LNCAP (cell line): ENCODE data around the gene MYL7.

Experiments
- TF ChIP-seq, protein P1 (sequence below): fragments of 450-650 bp; IDR thresholded peaks from 2 replicates; pipeline ENCODE4 v1.5.1; 2017; ENCODE audit warnings: mild to moderate bottlenecking

The MYL7 gene

DNA sequence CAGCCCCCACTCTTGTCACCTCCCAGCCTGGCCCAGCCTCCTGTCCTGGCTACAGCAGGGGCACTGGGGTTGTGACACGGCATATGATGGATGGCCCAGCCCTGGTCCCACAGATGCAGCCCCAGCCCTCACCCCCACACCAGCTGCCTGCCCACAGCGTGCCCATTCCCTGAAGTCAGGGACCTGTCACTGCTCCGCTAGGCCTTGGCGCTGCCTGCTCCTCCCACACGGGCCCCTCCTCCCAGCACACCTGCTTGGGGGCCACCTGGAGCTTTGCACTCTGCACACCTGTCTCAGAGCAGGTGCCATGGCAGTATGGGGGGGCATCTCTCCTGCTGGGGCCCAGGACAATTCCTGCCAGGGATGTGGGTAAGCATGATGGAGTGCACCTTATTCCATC is 44.6 kb upstream of the MYL7 start:
- TF ChIP-seq, protein P1, sequence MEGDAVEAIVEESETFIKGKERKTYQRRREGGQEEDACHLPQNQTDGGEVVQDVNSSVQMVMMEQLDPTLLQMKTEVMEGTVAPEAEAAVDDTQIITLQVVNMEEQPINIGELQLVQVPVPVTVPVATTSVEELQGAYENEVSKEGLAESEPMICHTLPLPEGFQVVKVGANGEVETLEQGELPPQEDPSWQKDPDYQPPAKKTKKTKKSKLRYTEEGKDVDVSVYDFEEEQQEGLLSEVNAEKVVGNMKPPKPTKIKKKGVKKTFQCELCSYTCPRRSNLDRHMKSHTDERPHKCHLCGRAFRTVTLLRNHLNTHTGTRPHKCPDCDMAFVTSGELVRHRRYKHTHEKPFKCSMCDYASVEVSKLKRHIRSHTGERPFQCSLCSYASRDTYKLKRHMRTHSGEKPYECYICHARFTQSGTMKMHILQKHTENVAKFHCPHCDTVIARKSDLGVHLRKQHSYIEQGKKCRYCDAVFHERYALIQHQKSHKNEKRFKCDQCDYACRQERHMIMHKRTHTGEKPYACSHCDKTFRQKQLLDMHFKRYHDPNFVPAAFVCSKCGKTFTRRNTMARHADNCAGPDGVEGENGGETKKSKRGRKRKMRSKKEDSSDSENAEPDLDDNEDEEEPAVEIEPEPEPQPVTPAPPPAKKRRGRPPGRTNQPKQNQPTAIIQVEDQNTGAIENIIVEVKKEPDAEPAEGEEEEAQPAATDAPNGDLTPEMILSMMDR, result no peak

DNA sequence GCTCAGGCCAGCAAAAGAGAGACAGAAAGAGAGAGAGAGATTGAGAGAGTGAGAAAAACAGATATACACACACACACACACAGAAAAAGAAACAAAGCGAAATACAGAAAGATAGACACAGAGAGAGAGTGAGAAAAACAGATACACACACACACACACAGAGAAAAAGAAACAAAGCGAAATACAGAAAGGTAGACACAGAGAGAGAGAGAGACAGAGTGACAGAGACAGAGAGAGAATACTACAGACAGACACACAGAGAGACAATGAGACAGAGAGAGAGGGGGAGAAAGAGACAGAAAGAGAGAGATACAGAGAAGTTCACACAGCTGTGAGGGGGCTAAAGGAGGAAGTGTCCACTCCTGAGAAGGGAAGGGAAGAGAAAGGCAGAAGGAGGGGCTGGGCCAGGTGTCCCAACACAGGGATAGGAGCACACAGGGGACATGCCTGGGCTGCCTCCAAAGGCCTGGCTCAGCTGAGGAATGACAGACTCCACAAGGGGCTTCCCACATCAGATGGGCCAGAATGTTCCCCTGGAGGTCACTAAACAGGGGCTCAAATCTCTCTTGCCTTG is 43.8 kb upstream of the MYL7 start:
- TF ChIP-seq, protein P1, result no peak

DNA sequence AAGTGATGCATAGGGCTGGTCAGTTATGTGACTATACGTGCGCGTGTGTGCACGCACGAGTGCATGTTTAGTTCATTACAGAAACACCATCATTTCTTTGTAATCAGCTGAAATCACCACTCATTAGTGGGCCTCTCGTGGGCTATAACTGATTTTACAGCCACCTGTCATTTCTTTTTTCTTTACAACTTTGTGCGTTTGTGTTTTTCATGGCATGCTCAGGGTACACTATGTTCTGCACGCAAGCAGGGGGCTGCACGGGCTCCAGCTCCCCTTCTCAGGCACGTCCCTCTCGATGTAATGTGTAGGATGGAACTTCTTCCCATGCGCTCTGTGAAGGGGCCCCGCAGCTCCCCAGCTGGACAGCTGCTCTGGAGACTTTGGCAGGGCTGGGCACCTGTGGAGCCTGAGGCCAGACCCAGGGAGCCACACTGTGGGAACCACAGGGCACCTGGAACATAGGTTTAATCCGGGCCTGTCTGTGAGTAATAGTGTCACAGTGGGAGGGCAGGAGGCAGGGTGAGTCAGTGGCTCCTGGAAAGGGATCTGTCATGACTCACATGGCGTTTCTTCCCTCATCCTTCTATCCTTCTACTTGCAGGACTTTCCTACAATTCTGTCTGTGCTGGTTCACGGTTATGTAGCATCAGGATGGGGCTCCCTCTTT is 43.2 kb upstream of the MYL7 start:
- TF ChIP-seq, protein P1, result no peak

DNA sequence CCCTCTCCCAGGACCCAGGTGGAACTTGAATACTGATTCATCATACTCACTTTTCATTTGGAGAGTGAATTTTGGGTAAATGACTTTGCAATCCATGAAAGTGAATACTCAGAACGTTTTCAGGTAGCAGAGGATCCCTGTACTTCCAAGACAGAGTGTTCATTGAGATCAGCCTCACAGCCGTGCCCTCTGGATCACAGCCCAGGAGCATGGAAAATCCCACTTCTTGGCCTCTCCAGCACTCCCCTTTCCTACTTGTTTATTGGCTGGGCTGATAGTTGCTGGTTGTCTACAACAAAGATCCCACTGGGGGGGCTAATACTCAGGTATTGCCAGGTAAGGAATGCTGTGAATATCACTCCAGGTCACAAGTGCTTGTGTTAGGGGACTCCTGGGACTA is 42.3 kb upstream of the MYL7 start:
- TF ChIP-seq, protein P1, result no peak

DNA sequence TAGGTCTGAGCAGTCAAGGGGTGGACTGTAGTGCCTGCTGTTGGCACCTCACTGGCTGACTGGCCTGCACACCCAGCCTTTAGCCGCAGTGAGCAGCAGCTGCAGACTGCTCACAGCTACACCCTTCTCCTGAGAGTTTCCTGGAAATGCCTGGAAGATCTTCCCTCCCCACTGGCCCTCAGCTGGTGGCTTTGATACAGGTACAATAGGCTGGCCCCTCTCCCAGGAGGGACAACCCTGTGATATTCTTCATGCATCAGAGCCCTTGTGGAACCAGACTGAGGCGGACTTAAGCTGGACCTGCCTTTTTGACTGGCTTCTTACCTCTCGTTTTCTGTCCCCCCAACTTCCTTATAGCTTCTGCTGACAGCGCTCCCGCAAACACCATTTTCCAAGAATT is 41.7 kb upstream of the MYL7 start:
- TF ChIP-seq, protein P1, result no peak

DNA sequence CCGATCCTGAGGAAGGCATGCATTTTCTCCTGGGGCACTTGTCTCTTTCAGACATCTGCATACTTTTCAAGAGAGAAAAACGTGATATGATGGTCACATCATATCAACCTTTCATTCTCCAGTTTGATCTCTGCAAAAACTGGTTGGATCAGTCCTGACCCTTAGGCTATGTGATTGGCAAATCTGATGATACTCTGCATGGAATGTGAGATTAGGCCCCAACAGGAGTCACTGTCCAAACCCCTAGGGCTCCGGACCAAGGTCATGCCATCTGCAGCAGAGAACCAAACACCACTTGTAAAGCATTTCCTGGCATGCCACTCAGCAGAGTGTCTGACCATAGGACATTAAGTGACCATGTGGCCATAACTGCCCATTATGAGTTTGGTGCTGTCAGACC is 39.5 kb upstream of the MYL7 start:
- TF ChIP-seq, protein P1, result no peak

DNA sequence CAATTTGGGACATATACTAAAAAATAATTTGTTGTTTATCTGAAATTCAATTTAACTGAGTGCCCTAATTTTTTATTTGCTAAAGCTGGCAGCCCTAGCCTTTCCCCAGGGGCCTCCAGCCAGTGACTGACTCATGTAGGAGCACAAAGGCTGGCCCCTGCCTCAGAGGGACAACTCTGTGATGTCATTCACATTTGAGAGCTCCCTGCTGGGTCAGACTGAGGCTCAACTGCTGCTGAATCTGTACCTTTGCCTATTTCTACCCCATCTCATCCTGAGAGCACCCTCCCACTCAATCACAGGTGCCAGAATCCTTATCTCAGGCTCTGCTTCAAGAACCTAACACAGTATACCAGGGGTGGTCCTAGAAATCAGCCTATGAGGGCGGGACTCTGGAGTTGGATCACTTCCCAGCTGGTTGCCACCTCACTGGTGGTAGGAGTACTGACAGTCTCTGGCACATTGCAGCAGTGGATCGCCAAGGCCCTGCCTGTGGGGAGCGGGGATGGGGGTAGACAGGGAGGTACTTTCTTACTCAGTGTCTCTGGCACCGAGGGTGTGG is 36.5 kb upstream of the MYL7 start:
- TF ChIP-seq, protein P1, result no peak
